HTERT RPE-1 (cell line): ENCODE measurements around the gene OCRL.

Experiments used
- in situ Hi-C: fragments of 300-500 bp; cut with MboI; formaldehyde crosslinking; loops from 4 replicates; pipeline ENCODE4 v1.14.3; 2020; ENCODE audit warnings: low sequenced_read_pairs

Gene OCRL

DNA sequence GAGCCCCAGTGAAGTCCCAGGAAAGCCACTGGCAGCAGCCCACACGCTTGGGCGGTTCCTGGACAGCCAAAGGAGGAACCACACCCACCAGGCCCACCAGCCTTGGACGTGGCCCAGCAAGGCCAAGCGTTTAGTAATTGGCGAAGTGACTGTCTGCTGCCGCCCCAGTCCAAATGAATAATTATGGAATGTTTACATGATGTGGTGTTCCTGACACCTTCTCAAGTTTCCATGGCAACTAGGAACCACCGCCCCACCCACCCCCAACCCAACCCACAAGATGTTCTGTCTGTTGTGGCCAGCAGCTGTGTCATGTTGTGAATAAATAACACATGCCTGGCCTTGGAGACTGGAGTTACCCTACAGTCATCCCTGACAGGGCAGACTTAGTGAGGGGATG, 92.4 kb downstream of the OCRL start:
- in situ Hi-C loops: no loop called here

DNA sequence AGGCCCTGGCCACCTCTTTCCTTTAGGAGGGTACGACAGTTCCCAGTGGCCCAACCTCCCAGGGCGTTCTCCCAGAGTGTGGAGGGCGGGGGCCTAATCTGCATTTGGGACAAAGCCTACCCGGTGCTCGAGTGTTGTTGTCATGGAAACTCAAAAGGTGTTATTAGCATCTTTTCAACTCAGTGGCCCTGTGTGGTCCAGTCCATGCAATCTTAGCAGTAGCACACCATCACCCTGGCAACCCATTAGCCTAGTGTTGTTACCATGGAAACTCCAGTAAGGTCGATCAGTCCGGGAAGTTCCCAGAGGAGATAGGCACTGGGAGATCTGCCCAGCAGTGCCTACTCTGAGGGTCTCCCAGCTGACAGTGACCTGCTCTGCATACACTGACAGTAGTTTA, 94.5 kb downstream of the OCRL start:
- in situ Hi-C loops: no loop called here

DNA sequence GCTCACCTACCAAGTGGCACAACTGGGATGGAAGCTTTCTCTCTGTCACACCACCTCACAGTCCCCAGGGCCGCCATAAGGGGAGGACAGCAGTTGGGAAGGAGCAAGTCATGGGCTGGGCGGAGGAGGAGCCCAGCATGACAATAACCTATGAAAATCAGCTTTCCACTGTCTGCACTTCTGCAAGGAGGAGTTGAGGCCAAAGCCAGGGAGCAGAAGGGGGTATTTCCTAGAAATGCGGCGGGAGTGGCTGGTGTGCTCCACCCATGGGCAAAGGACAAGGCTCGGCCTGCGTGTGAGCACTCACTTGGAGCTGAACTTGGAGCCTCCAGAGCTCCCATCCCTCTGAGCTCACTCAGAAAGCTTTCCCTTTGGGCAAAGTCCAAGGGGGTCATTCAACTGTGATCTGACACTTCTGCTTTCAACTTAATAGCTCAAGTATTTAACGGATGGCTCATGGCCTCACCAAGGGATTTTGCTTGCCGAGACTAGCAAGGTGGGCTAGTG, 96.2 kb downstream of the OCRL start:
- in situ Hi-C loops: no loop called here

DNA sequence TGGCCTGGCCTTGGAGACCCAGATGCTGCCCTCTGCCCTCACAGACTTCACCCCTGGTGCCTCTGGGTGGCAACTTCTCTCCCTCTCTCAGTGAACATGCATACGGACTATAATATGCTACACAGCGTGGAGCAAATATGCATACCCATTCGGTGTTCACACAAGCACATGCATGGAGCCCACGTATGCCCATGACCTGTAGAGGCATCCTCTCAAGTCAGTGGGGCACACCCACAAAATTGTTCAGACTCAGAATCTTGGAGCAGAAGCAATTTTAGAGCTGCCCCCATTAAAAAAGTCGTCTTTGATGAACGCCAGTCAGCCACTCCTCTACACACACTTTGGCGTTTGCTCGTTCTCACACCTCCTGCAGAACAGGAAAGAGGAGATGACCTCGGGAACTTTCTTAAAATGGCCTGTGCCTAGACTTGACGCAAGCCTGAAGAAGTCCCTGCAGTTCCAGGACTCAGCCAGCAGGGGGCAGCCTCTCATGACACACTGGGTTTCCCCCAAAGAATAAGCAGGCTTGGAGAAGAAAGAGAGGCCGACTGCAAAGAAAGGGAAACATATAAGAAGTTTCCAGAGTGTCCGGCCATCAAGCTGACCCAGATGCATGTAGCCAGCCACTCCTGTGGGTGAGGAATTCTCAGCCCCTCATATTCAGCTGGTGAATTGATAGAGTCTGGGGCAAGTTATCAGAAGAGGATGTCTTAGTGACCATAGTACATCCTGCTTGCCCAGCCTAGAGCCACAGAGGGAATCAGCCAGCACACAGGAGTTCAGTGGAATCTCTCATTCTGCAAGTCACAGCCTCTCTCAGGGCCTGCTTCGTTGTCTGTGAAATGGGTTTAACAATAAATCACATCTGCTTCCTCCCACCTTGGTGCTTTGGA, 97.4 kb downstream of the OCRL start:
- in situ Hi-C loops: no loop called here

DNA sequence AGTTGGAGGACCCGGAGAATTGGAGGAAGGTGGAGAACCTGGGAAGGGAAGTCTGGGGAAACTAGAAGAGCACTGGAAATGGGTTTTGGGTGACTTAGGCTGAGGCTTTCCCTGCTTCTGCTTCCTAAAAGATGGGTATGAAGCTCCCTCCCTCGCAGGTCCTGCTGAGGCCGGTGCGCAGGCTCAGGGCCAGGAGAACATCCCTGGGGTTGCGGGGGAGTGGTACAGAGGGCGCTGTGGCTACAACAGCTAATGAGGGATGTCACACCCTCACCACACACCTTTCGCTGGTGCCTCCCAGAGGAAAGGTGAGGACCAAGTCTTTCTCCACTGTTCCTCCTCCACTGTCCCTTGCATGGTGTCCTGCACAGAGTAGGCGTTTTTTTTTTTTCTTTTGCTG, 98.9 kb downstream of the OCRL start:
- in situ Hi-C loops: no loop called here

DNA sequence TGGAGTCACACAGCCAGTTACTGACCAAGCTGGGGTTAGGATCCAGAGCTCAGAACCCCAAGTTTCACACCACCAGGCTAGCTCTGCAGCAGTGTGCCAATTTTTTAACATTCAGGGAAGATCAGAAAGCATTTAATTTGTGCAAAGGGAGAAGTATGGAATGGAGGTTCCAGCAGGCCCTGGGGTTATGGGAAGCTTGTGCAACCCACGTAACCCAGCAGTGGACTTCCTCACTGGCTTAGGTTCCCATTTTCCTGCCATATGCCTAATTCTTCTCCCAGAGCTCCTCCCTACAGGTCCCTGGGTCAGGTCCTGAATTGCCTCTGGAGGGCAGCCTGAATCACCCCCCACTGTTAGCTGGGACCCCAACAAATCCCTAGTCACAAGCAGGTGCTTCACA, 100.7 kb downstream of the OCRL start:
- in situ Hi-C loops: no loop called here

DNA sequence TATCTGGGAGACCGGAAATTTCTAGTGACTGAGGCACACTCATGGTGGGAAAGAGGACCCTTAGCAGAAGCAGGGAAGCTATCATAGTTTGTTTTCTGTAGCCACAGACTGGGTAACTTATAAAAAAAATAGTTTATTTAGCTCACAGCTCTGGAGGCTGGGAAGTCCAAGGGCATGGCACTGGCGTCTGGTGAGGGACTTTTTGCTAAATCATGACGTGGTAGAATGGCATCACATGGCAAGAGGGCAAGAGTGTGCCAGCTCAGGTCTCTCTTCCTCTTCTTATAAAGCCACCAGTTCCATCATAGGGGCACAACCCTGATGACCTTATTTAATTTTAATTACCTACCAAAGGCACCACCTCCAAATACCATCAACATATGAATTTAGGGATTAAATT, 101.4 kb downstream of the OCRL start:
- in situ Hi-C loops: no loop called here

DNA sequence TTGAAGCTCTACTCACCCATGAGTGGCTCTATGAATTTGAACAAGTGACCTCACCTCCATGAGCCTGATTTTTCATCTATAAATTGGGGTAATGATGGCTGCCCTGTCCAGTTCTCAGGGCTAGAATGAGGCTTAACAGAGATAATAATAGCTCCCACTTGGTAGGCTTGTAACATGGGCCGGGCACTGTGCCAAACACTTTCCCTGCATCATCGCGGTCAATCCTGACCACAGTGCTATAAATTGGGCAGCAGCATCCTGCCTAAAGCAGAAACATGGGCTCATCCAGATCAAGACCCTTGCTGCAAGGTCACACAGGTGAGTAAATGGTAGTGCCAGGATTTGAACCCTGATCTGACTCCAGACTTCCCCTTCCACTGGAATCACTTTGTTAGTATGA, 101.9 kb downstream of the OCRL start:
- in situ Hi-C loops: no loop called here
